ENCODE data around the gene STAB2.

STAB2 gene

GRCh38 chr12:103805655-103806360 is 218.7 kb downstream of the STAB2 start:
- H3K36me3 ChIP-seq (ENCODE audit: insufficient read depth, low read length) = no peaks in the 10 kb centered on the region
- H2AFZ ChIP-seq (ENCODE audit: low read length) = no peak overlapping the region
- no peaks in the 10 kb centered on the region for H4K20me1 ChIP-seq (ENCODE audit: insufficient read depth, low read length)
- H3F3A ChIP-seq (ENCODE audit: insufficient read depth, low read length) = no peaks in the 10 kb centered on the region
- no peaks in the 10 kb centered on the region for H3K4me1 ChIP-seq (ENCODE audit: insufficient read depth, low read length, severe bottlenecking)
- H3K4me3 ChIP-seq (ENCODE audit: low read depth, low read length, poor library complexity, severe bottlenecking) = no peak overlapping the region
- no peak overlapping the region for H3K9ac ChIP-seq (ENCODE audit: low read length)
- no peaks in the 10 kb centered on the region for H3K27me3 ChIP-seq (ENCODE audit: insufficient read depth, low read length)
- H3K4me2 ChIP-seq (ENCODE audit: low read length) = no peak overlapping the region
- no peaks in the 10 kb centered on the region for H3K9me3 ChIP-seq (ENCODE audit: low read length)
- H3K9me2 ChIP-seq (ENCODE audit: low read depth, low read length) = no peaks in the 10 kb centered on the region
- no peaks in the 10 kb centered on the region for H3K79me2 ChIP-seq (ENCODE audit: insufficient read depth, low read length)
- no peak overlapping the region for H3K27ac ChIP-seq (ENCODE audit: low read depth, low read length, poor library complexity, severe bottlenecking)
- TF ChIP-seq EZH2 (IDR thresholded peaks at IDR 0.05; ENCODE audit: borderline replicate concordance, low read length) = no peak
- no peak for TF ChIP-seq CTCF (IDR thresholded peaks at IDR 0.05; ENCODE audit: low read length)

GRCh38 chr12:103806803-103807202 is 219.7 kb downstream of the STAB2 start:
- H3K79me2 ChIP-seq (ENCODE audit: insufficient read depth, low read length) = no peaks in the 10 kb centered on the region
- TF ChIP-seq EZH2 (IDR thresholded peaks at IDR 0.05; ENCODE audit: borderline replicate concordance, low read length) (no peak), CTCF (IDR thresholded peaks at IDR 0.05; ENCODE audit: low read length) (no peak)
- H3K27ac ChIP-seq (ENCODE audit: low read depth, low read length, poor library complexity, severe bottlenecking) = no peak overlapping the region
- no peaks in the 10 kb centered on the region for H3K4me1 ChIP-seq (ENCODE audit: insufficient read depth, low read length, severe bottlenecking)
- H3K36me3 ChIP-seq (ENCODE audit: insufficient read depth, low read length) = no peaks in the 10 kb centered on the region
- no peak overlapping the region for H3K9ac ChIP-seq (ENCODE audit: low read length)
- no peaks in the 10 kb centered on the region for H3K9me3 ChIP-seq (ENCODE audit: low read length)
- no peaks in the 10 kb centered on the region for H4K20me1 ChIP-seq (ENCODE audit: insufficient read depth, low read length)
- H2AFZ ChIP-seq (ENCODE audit: low read length) = no peak overlapping the region
- no peaks in the 10 kb centered on the region for H3K9me2 ChIP-seq (ENCODE audit: low read depth, low read length)
- no peaks in the 10 kb centered on the region for H3K27me3 ChIP-seq (ENCODE audit: insufficient read depth, low read length)
- H3K4me3 ChIP-seq (ENCODE audit: low read depth, low read length, poor library complexity, severe bottlenecking) = no peak overlapping the region
- H3K4me2 ChIP-seq (ENCODE audit: low read length) = no peak overlapping the region
- H3F3A ChIP-seq (ENCODE audit: insufficient read depth, low read length) = no peaks in the 10 kb centered on the region

GRCh38 chr12:103807561-103808238 is 220.6 kb downstream of the STAB2 start:
- TF ChIP-seq CTCF (IDR thresholded peaks at IDR 0.05; ENCODE audit: low read length) (no peak), EZH2 (IDR thresholded peaks at IDR 0.05; ENCODE audit: borderline replicate concordance, low read length) (no peak)
- no peaks in the 10 kb centered on the region for H3K4me1 ChIP-seq (ENCODE audit: insufficient read depth, low read length, severe bottlenecking)
- H3K9ac ChIP-seq (ENCODE audit: low read length) = no peak overlapping the region
- H3K27ac ChIP-seq (ENCODE audit: low read depth, low read length, poor library complexity, severe bottlenecking) = no peak overlapping the region
- no peaks in the 10 kb centered on the region for H3F3A ChIP-seq (ENCODE audit: insufficient read depth, low read length)
- no peak overlapping the region for H2AFZ ChIP-seq (ENCODE audit: low read length)
- no peaks in the 10 kb centered on the region for H3K36me3 ChIP-seq (ENCODE audit: insufficient read depth, low read length)
- no peaks in the 10 kb centered on the region for H3K27me3 ChIP-seq (ENCODE audit: insufficient read depth, low read length)
- no peak overlapping the region for H3K4me2 ChIP-seq (ENCODE audit: low read length)
- H3K9me3 ChIP-seq (ENCODE audit: low read length) = no peaks in the 10 kb centered on the region
- H3K4me3 ChIP-seq (ENCODE audit: low read depth, low read length, poor library complexity, severe bottlenecking) = no peak overlapping the region
- H3K9me2 ChIP-seq (ENCODE audit: low read depth, low read length) = no peaks in the 10 kb centered on the region
- no peaks in the 10 kb centered on the region for H4K20me1 ChIP-seq (ENCODE audit: insufficient read depth, low read length)
- H3K79me2 ChIP-seq (ENCODE audit: insufficient read depth, low read length) = no peaks in the 10 kb centered on the region
